ENCODE results near the gene PAQR4. TPM values are rescaled to one million over a fixed set of nuclear protein-coding genes. Genes with fewer than 3 reads are reported as not detected.
"Not testable (repeated sequence)": the region's sequence is repeated elsewhere in the genome, so short reads cannot be mapped to it uniquely, and the experiment has no call there.

PAQR4 gene
- polyA plus RNA-seq, 1 experiment: 4.4 TPM

DNA sequence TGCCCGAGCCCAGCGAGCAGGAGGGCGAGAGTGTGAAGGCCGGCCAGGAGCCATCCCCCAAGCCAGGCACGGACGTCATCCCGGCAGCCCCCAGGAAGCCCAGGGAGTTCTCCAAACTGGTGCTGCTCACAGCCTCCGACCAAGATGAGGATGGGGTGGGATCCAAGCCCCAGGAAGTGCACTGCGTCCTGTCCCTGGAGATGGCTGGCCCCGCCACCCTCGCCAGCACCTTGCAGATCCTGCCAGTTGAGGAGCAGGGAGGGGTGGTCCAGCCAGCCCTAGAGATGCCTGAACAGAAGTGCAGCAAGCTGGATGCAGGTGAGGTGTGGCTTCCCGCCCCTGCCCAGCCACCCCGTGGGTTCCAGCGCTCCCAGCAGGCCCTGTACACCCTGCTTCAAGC, 39.5 kb upstream of the PAQR4 start:
- DNase-seq (ENCODE audit: low read depth): no peak
- TF ChIP-seq, protein P1, sequence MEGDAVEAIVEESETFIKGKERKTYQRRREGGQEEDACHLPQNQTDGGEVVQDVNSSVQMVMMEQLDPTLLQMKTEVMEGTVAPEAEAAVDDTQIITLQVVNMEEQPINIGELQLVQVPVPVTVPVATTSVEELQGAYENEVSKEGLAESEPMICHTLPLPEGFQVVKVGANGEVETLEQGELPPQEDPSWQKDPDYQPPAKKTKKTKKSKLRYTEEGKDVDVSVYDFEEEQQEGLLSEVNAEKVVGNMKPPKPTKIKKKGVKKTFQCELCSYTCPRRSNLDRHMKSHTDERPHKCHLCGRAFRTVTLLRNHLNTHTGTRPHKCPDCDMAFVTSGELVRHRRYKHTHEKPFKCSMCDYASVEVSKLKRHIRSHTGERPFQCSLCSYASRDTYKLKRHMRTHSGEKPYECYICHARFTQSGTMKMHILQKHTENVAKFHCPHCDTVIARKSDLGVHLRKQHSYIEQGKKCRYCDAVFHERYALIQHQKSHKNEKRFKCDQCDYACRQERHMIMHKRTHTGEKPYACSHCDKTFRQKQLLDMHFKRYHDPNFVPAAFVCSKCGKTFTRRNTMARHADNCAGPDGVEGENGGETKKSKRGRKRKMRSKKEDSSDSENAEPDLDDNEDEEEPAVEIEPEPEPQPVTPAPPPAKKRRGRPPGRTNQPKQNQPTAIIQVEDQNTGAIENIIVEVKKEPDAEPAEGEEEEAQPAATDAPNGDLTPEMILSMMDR (IDR thresholded peaks at IDR 0.05; ENCODE audit: insufficient read depth, low read depth, low read length): no peak
- POLR2A ChIA-PET: no interaction called here
- Histone ChIP-seq H3K27me3 (ENCODE audit: control insufficient read depth, insufficient read depth, low read length) (no peaks in the 10 kb centered on the region), H3K4me3 (ENCODE audit: low read depth, low read length) (no peak overlapping the region), H3K36me3 (ENCODE audit: control insufficient read depth, insufficient read depth, low read length) (peaks cover 20% of the 10 kb centered on the region)
- CTCF ChIA-PET: interaction anchor here (1.1 to 1.6 kb wide), 2 partner anchors 10 to 61 kb away, joined by 6 to 9 read pairs; no protein-coding TSS in a partner anchor

DNA sequence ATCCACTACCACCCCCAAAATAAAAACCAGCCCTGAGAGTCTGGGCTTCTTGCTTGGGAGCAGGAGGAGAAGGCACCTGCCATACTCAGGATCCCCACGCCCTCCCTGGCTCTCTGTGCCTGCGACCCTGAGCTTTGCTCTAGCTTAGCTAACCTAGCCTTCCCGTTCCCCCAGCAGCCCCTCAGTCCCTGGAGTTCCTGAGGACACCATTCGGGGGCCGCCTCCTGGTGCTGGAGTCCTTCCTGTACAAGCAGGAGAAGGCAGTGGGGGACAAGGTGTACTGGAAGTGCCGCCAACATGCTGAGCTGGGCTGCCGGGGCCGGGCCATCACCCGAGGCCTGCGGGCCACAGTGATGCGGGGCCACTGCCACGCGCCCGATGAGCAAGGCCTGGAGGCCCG, 38.9 kb upstream of the PAQR4 start:
- Histone ChIP-seq H3K27me3 (ENCODE audit: control insufficient read depth, insufficient read depth, low read length) (no peaks in the 10 kb centered on the region), H3K36me3 (ENCODE audit: control insufficient read depth, insufficient read depth, low read length) (peaks cover 21% of the 10 kb centered on the region), H3K4me3 (ENCODE audit: low read depth, low read length) (no peak overlapping the region)
- ChIA-PET CTCF (interaction anchor here (1.1 to 1.6 kb wide), 2 partner anchors 10 to 62 kb away, joined by 6 to 9 read pairs; no protein-coding TSS in a partner anchor), POLR2A (no interaction called here)
- TF ChIP-seq, protein P1 (IDR thresholded peaks at IDR 0.05; ENCODE audit: insufficient read depth, low read depth, low read length): no peak
- no peak for DNase-seq (ENCODE audit: low read depth)

DNA sequence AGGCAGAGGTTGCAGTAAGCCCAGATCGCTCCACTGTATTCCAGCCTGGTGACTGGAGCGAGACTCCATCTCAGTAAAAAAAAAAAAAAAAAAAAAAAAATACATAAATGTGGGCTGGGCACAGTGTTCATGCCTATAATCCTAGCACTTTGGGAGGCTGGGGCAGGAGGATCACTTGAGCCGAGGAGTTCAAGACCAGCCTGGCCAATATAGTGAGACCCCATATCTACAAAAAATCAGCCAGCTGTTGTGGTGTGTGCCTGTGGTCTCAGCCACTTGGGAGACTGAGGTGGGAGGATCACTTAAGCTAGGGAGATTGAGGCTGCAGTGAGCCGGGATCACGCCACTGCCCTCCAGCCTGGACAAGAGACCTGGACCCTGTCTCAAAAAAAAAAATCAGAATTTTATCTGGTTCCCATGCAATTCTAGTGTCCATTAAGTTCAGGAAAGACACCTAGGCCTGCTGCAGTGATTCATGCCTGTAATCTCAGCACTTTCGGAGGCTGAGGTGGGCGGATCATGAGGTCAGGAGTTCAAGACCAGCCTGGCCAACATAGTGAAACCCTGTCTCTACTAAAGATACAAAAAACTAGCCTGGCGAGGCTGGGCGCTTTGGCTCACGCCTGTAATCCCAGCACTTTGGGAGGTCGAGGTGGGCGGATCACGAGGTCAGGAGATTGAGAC, 37.8 kb upstream of the PAQR4 start:
- H3K4me3 ChIP-seq (ENCODE audit: low read depth, low read length); POLR2A ChIA-PET; H3K27me3 ChIP-seq (ENCODE audit: control insufficient read depth, insufficient read depth, low read length); DNase-seq (ENCODE audit: low read depth): not testable (repeated sequence)
- peaks cover 29% of the 10 kb centered on the region for H3K36me3 ChIP-seq (ENCODE audit: control insufficient read depth, insufficient read depth, low read length)
- CTCF ChIA-PET: interaction anchor here (1.1 kb wide), 1 partner anchor 11 kb away, joined by 4 read pairs; no protein-coding TSS in a partner anchor

DNA sequence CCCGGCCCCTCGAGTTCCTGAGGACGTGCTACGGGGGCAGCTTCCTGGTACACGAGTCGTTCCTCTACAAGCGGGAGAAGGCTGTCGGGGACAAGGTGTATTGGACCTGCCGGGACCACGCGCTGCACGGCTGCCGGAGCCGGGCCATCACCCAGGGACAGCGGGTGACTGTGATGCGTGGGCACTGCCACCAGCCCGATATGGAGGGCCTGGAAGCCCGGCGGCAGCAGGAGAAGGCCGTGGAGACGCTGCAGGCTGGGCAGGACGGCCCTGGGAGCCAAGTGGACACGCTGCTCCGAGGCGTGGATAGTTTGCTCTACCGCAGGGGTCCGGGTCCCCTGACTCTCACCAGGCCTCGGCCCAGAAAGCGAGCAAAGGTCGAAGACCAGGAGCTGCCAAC, 36.0 kb upstream of the PAQR4 start:
- CTCF ChIA-PET: interaction anchor here (1.0 kb wide), 1 partner anchor 47 kb away, joined by 4 read pairs; the partner anchor contains the start of gene PKMYT1
- TF ChIP-seq, protein P1 (IDR thresholded peaks at IDR 0.05; ENCODE audit: insufficient read depth, low read depth, low read length): no peak
- no peak for DNase-seq (ENCODE audit: low read depth)
- no peaks in the 10 kb centered on the region for H3K27me3 ChIP-seq (ENCODE audit: control insufficient read depth, insufficient read depth, low read length)
- POLR2A ChIA-PET: no interaction called here
- H3K4me3 ChIP-seq (ENCODE audit: low read depth, low read length): no peak overlapping the region
- H3K36me3 ChIP-seq (ENCODE audit: control insufficient read depth, insufficient read depth, low read length): peaks cover 35% of the 10 kb centered on the region

DNA sequence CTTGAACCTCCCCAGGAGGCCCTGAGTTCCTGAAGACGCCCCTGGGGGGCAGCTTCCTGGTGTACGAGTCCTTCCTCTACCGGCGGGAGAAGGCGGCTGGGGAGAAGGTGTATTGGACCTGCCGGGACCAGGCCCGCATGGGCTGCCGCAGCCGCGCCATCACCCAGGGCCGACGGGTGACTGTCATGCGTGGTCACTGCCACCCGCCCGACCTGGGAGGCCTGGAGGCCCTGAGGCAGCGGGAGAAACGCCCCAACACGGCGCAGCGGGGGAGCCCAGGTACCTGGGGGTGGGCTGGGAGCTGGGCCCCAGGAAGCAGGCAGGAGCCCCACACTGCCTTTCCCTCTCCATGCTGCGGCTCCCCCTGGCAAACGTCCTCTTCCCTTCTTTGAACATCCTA, 35.4 kb upstream of the PAQR4 start:
- CTCF ChIA-PET: no interaction called here
- no peaks in the 10 kb centered on the region for H3K27me3 ChIP-seq (ENCODE audit: control insufficient read depth, insufficient read depth, low read length)

More for the DNA sequence above, 35.4 kb upstream of the PAQR4 start:
- TF ChIP-seq, protein P1 (IDR thresholded peaks at IDR 0.05; ENCODE audit: insufficient read depth, low read depth, low read length): no peak
- Histone ChIP-seq H3K4me3 (ENCODE audit: low read depth, low read length) (no peak overlapping the region), H3K36me3 (ENCODE audit: control insufficient read depth, insufficient read depth, low read length) (peaks cover 37% of the 10 kb centered on the region)
- DNase-seq (ENCODE audit: low read depth): no peak
- POLR2A ChIA-PET: no interaction called here

All from BJ (cell line).